ENCODE results near the gene CHRM2. TPM values are rescaled to one million over a fixed set of nuclear protein-coding genes. Genes with fewer than 3 reads are reported as not detected.

CHRM2 gene
- total and polyA plus RNA-seq, 4 donors, result 0.61 to 0.83 (median 0.70) TPM

GRCh38 chr7:137001041-137001440 lies 132.6 kb downstream of the CHRM2 start:
- no peak for TF ChIP-seq CTCF (IDR thresholded peaks at IDR 0.05; ENCODE audit: control extremely low read depth, extremely low read depth)
- ATAC-seq (ENCODE audit: insufficient read depth, low FRiP score), result no peak
- no peaks in the 10 kb centered on the region for H3K36me3 ChIP-seq (ENCODE audit: control insufficient read depth in 4 of 4, insufficient read depth in 4 of 4, low read length in 4 of 4)
- H3K9ac ChIP-seq (ENCODE audit: insufficient read depth in 1 of 2, low read length in 2 of 2), result no peak overlapping the region
- H3K27ac ChIP-seq (ENCODE audit: low read depth in 1 of 2, low read length in 1 of 2), result no peak overlapping the region
- no peaks in the 10 kb centered on the region for H3K9me3 ChIP-seq (ENCODE audit: control insufficient read depth in 4 of 4, insufficient read depth in 3 of 4, low read length in 3 of 4)
- no peak overlapping the region for H3K4me3 ChIP-seq
- peaks cover 0 to 12% (median 3%) of the 10 kb centered on the region in 5 donors for H3K4me1 ChIP-seq (ENCODE audit: control insufficient read depth in 5 of 5, insufficient read depth in 5 of 5, low read length in 5 of 5)
- 9 to 17% methylated on average over 2 of the region's 2 CpGs for WGBS, 2 donors
- peak in 2 of 3 donors; percentile 16 to 39 for DNase-seq
- H3K27me3 ChIP-seq (ENCODE audit: control insufficient read depth in 3 of 3, insufficient read depth in 3 of 3, low read length in 2 of 3), result no peaks in the 10 kb centered on the region

GRCh38 chr7:137001478-137001877 lies 133.0 kb downstream of the CHRM2 start:
- H3K27ac ChIP-seq (ENCODE audit: low read depth in 1 of 2, low read length in 1 of 2), result no peak overlapping the region
- TF ChIP-seq CTCF (IDR thresholded peaks at IDR 0.05; ENCODE audit: control extremely low read depth, extremely low read depth), result no peak
- H3K4me1 ChIP-seq (ENCODE audit: control insufficient read depth in 5 of 5, insufficient read depth in 5 of 5, low read length in 5 of 5), result peaks cover 0 to 15% (median 4%) of the 10 kb centered on the region in 5 donors
- ATAC-seq (ENCODE audit: insufficient read depth, low FRiP score), result no peak
- 84 to 88% methylated on average over 3 of the region's 3 CpGs for WGBS, 2 donors
- DNase-seq, result no peak
- H3K4me3 ChIP-seq, result no peak overlapping the region
- H3K36me3 ChIP-seq (ENCODE audit: control insufficient read depth in 4 of 4, insufficient read depth in 4 of 4, low read length in 4 of 4), result no peaks in the 10 kb centered on the region
- H3K9me3 ChIP-seq (ENCODE audit: control insufficient read depth in 4 of 4, insufficient read depth in 3 of 4, low read length in 3 of 4), result no peaks in the 10 kb centered on the region
- no peaks in the 10 kb centered on the region for H3K27me3 ChIP-seq (ENCODE audit: control insufficient read depth in 3 of 3, insufficient read depth in 3 of 3, low read length in 2 of 3)
- H3K9ac ChIP-seq (ENCODE audit: insufficient read depth in 1 of 2, low read length in 2 of 2), result no peak overlapping the region

- DNase-seq, result no peak
- Histone ChIP-seq H3K9ac (ENCODE audit: insufficient read depth in 1 of 2, low read length in 2 of 2) (no peak overlapping the region), H3K9me3 (ENCODE audit: control insufficient read depth in 4 of 4, insufficient read depth in 3 of 4, low read length in 3 of 4) (no peaks in the 10 kb centered on the region), H3K4me3 (no peak overlapping the region), H3K36me3 (ENCODE audit: control insufficient read depth in 4 of 4, insufficient read depth in 4 of 4, low read length in 4 of 4) (no peaks in the 10 kb centered on the region), H3K27me3 (ENCODE audit: control insufficient read depth in 3 of 3, insufficient read depth in 3 of 3, low read length in 2 of 3) (no peaks in the 10 kb centered on the region), H3K27ac (ENCODE audit: low read depth in 1 of 2, low read length in 1 of 2) (no peak overlapping the region), H3K4me1 (ENCODE audit: control insufficient read depth in 5 of 5, insufficient read depth in 5 of 5, low read length in 5 of 5) (peaks cover 0 to 14% (median 9%) of the 10 kb centered on the region in 5 donors)
- no peak for TF ChIP-seq CTCF (IDR thresholded peaks at IDR 0.05; ENCODE audit: control extremely low read depth, extremely low read depth)
- no peak for ATAC-seq (ENCODE audit: insufficient read depth, low FRiP score)
- 74 to 94% methylated on average over 2 of the region's 2 CpGs for WGBS, 2 donors
These were observed 134.6 kb downstream of the CHRM2 start for GRCh38 chr7:137003086-137003485.

- Histone ChIP-seq H3K27me3 (ENCODE audit: control insufficient read depth in 3 of 3, insufficient read depth in 3 of 3, low read length in 2 of 3) (no peaks in the 10 kb centered on the region), H3K27ac (ENCODE audit: low read depth in 1 of 2, low read length in 1 of 2) (no peak overlapping the region), H3K36me3 (ENCODE audit: control insufficient read depth in 4 of 4, insufficient read depth in 4 of 4, low read length in 4 of 4) (no peaks in the 10 kb centered on the region), H3K9me3 (ENCODE audit: control insufficient read depth in 4 of 4, insufficient read depth in 3 of 4, low read length in 3 of 4) (no peaks in the 10 kb centered on the region), H3K4me3 (no peak overlapping the region), H3K4me1 (ENCODE audit: control insufficient read depth in 5 of 5, insufficient read depth in 5 of 5, low read length in 5 of 5) (peaks cover 0 to 14% (median 9%) of the 10 kb centered on the region in 5 donors), H3K9ac (ENCODE audit: insufficient read depth in 1 of 2, low read length in 2 of 2) (no peak overlapping the region)
- TF ChIP-seq CTCF (IDR thresholded peaks at IDR 0.05; ENCODE audit: control extremely low read depth, extremely low read depth), result no peak
- 73 to 76% methylated on average over 2 of the region's 2 CpGs for WGBS, 2 donors
- DNase-seq, result no peak
- no peak for ATAC-seq (ENCODE audit: insufficient read depth, low FRiP score)
These were observed 135.1 kb downstream of the CHRM2 start for GRCh38 chr7:137003566-137003965.
